GM12878 (cell line): Measurements from ENCODE around the gene KMT2B. TPM values are rescaled to one million over a fixed set of nuclear protein-coding genes. Genes with fewer than 3 reads are reported as not detected.

ENCODE experiments used
- ATAC-seq: fragments of 200-7000 bp; cut with Tn5 transposase; 3 replicates; pipeline ENCODE4 v1.9.1; 2020; ENCODE audit warnings: mild to moderate bottlenecking, moderate library complexity
- BruUV-seq: library from RNA; stranded (reverse); fragments of 400-500 nt; replicated peaks from 2 replicates; lab custom pipeline; 2021; lab: Mats Ljungman, UMichigan
- CTCF ChIA-PET: fragments of 300-600 bp; sonication (Branson Sonifier 250); formaldehyde crosslinking; extraction: SDS; loops from one replicate; lab custom pipeline; 2021; ENCODE audit warnings: inconsistent platforms; lab: Yijun Ruan, JAX
- POLR2A ChIA-PET: fragments of 350-600 bp; formaldehyde crosslinking; extraction: SDS; loops from one replicate; lab custom pipeline; 2021; ENCODE audit warnings: inconsistent platforms; lab: Charles Lee
- RAD21 ChIA-PET: fragments of 300-600 bp; sonication (Branson Sonifier 250); formaldehyde crosslinking; loops from one replicate; lab custom pipeline; 2023; ENCODE audit warnings: antibody characterized with exemption; ENCODE audit not compliant: unreplicated experiment; lab: Charles Lee
- SMC1A ChIA-PET: fragments of 300-600 bp; sonication (Branson Sonifier 250); formaldehyde crosslinking; loops from one replicate; lab custom pipeline; 2023; ENCODE audit not compliant: unreplicated experiment, uncharacterized antibody; lab: Charles Lee
- DNase-seq: peaks from one replicate; pipeline ENCODE4 v3.0.0-alpha.2; 2011; ENCODE audit warnings: low read depth, low spot score
- FAIRE-seq: peaks from 3 replicates; lab custom pipeline; 2011; peaks lifted over from hg19 to GRCh38; lab: Jason Lieb, UNC
- H2AFZ ChIP-seq: 2 replicates; pipeline ENCODE4 v1.6.0; 2011; ENCODE audit warnings: low read depth, low read length, control low read depth; ENCODE audit not compliant: control insufficient read depth
- H3K27ac ChIP-seq: 2 replicates; pipeline ENCODE4 v1.5.1; 2011; ENCODE audit warnings: control low read depth; ENCODE audit not compliant: control insufficient read depth, insufficient read depth
- H3K27me3 ChIP-seq, 2 experiments: replicated peaks in 1 of 2; 2 replicates each; pipeline versions ENCODE4 v1.6.0 to v1.6.1; 2011; ENCODE audit warnings: low read length in 1 of 2; ENCODE audit not compliant: control insufficient read depth in 2 of 2, insufficient read depth in 2 of 2
- H3K36me3 ChIP-seq, 2 experiments: 2 replicates each; pipeline ENCODE4 v1.5.1; 2011; ENCODE audit warnings: low read length in 1 of 2; ENCODE audit not compliant: control insufficient read depth in 2 of 2, insufficient read depth in 2 of 2
- H3K4me1 ChIP-seq: 2 replicates; pipeline ENCODE4 v1.6.1; 2011; ENCODE audit warnings: mild to moderate bottlenecking, low read length, moderate library complexity, mixed read lengths; ENCODE audit not compliant: control insufficient read depth, insufficient read depth
- H3K4me2 ChIP-seq: 2 replicates; pipeline ENCODE4 v1.6.0; 2011; ENCODE audit warnings: control low read depth; ENCODE audit not compliant: control insufficient read depth, insufficient read depth
- H3K4me3 ChIP-seq: fragments of 200-600 bp; sonication (generic); 2 replicates; pipeline ENCODE4 v1.5.1; 2016
- H3K79me2 ChIP-seq: 2 replicates; pipeline ENCODE4 v1.6.0; 2011; ENCODE audit warnings: low read length; ENCODE audit not compliant: control insufficient read depth, insufficient read depth
- H3K9ac ChIP-seq: 2 replicates; pipeline ENCODE4 v1.8.0; 2011; ENCODE audit warnings: low read length, control low read depth, mixed read lengths; ENCODE audit not compliant: control insufficient read depth, insufficient read depth
- H3K9me3 ChIP-seq: replicated peaks from 3 replicates; pipeline ENCODE4 v1.5.1; 2011; ENCODE audit warnings: mild to moderate bottlenecking, low read length; ENCODE audit not compliant: control insufficient read depth, insufficient read depth
- H4K20me1 ChIP-seq: 2 replicates; pipeline ENCODE4 v1.6.0; 2011; ENCODE audit not compliant: control insufficient read depth, insufficient read depth
- CHD1 ChIP-seq: IDR thresholded peaks from 2 replicates; pipeline ENCODE4 v1.6.1; 2012; ENCODE audit warnings: low read depth, low read length, improper control_type of control experiment
- HDAC6 ChIP-seq: fragments of 200-600 bp; sonication (generic); IDR thresholded peaks from one replicate; pipeline ENCODE4 v1.8.0; 2017; ENCODE audit warnings: antibody characterized with exemption; ENCODE audit not compliant: unreplicated experiment
- KLF5 ChIP-seq: fragments of 450-650 bp; IDR thresholded peaks from 2 replicates; pipeline ENCODE4 v1.6.1; 2014; ENCODE audit warnings: mild to moderate bottlenecking; ENCODE audit not compliant: partially characterized antibody
- MYC ChIP-seq: IDR thresholded peaks from 2 replicates; pipeline ENCODE4 v1.6.1; 2011; ENCODE audit warnings: mild to moderate bottlenecking, low read length, moderate library complexity, inconsistent platforms; ENCODE audit not compliant: insufficient read depth, insufficient replicate concordance, insufficient read length, severe bottlenecking
- NFXL1 ChIP-seq: fragments of 450-650 bp; IDR thresholded peaks from 2 replicates; pipeline ENCODE4 v1.6.1; 2017; ENCODE audit warnings: antibody characterized with exemption, mild to moderate bottlenecking, borderline replicate concordance
- NR2F1 ChIP-seq: fragments of 450-650 bp; conservative IDR thresholded peaks from 2 replicates; pipeline ENCODE4 v1.6.1; 2017; ENCODE audit warnings: mild to moderate bottlenecking
- POLR2A ChIP-seq: IDR thresholded peaks from 2 replicates; pipeline ENCODE4 v1.6.1; 2011; ENCODE audit warnings: low read depth, mild to moderate bottlenecking, low read length
- WGBS: methylation state at CpG from one replicate; pipeline ENCODE4 v1.1.6; 2016; ENCODE audit warnings: low lambda C conversion rate; ENCODE audit not compliant: insufficient replicate concordance, insufficient coverage; ENCODE audit errors: missing lambda C conversion rate; 5-methylcytosine and 5-hydroxymethylcytosine counted together
- in situ Hi-C: fragments of 300-500 bp; cut with MboI; formaldehyde crosslinking; loops from 9 replicates; pipeline ENCODE4 v1.14.3; 2018; ENCODE audit warnings: mixed read lengths
- intact Hi-C: fragments of 100-400 bp; cut with micrococcal nuclease; formaldehyde crosslinking; loops from one replicate; pipeline ENCODE4 v1.14.2; 2022; ENCODE audit not compliant: unreplicated experiment
- polyA plus RNA-seq, 11 experiments: library from polyadenylated mRNA; depleted of rRNA in 4 of 11; unstranded in 6 of 11; stranded (reverse) in 5 of 11; fragments of >200 nt; fragmentation: Nextera tagmentation in 4 of 11; fragmentation: Illumina TruSeq in 1 of 11; extraction: Ambion mirVana in 4 of 11; extraction: Trizol in 1 of 11; gene quantifications; 1 replicate in 1 of 11; 2 replicates in 10 of 11; pipeline versions ENCODE4 v1.2.1 to v1.2.3, GENCODE V29; 2011 to 2016; ENCODE audit warnings: inconsistent platforms in 2 of 11, missing spikeins in 2 of 11, low read depth in 1 of 11
- total RNA-seq, 4 experiments: library from RNA; depleted of rRNA in 3 of 4; stranded (reverse); fragments of >200 nt in 3 of 4; fragmentation: Illumina TruSeq in 1 of 4; extraction: Trizol in 1 of 4; gene quantifications; 2 replicates each; pipeline versions ENCODE4 v1.2.1 to v1.2.3, GENCODE V29; 2013 to 2021
- TF ChIP-seq, protein P1 (sequence below): fragments of 450-650 bp; conservative IDR thresholded peaks from 2 replicates; pipeline ENCODE4 v1.6.1; 2017; ENCODE audit warnings: mild to moderate bottlenecking, moderate library complexity

KMT2B gene
- total and polyA plus RNA-seq, 10 of the 15 experiments (the other 5 are each of a cell fraction or from before 2014, with no cell fraction given), result 0.71 to 35.6 (median 6.0) TPM

GRCh38 chr19:35733180-35734125 is 15.7 kb downstream of the KMT2B start:
- WGBS, result 83% methylated on average over 23 of the region's 35 CpGs
- ATAC-seq (no peak), DNase-seq (no peak), FAIRE-seq (no peak)
- Histone ChIP-seq H2AFZ (no peak overlapping the region), H3K4me3 (no peak overlapping the region), H3K27me3 (no peaks in the 10 kb centered on the region), H3K27ac (no peak overlapping the region), H4K20me1 (no peaks in the 10 kb centered on the region), H3K36me3 (peaks cover 16 to 49% of the 10 kb centered on the region in 2 experiments; a peak in 3 of 4 replicates), H3K4me1 (no peaks in the 10 kb centered on the region), H3K9me3 (no peaks in the 10 kb centered on the region), H3K4me2 (no peak overlapping the region), H3K79me2 (no peaks in the 10 kb centered on the region), H3K9ac (no peak overlapping the region)
- in situ Hi-C loops (no loop called here), intact Hi-C loops (no loop called here)
- ChIA-PET RAD21 (no interaction called here), POLR2A (no interaction called here), SMC1A (no interaction called here), CTCF (no interaction called here)
- TF ChIP-seq NFXL1 (no peak), POLR2A (peak; percentile 57), MYC (no peak), HDAC6 (no peak), NR2F1 (no peak), CHD1 (no peak), KLF5 (no peak)
- TF ChIP-seq, protein P1, sequence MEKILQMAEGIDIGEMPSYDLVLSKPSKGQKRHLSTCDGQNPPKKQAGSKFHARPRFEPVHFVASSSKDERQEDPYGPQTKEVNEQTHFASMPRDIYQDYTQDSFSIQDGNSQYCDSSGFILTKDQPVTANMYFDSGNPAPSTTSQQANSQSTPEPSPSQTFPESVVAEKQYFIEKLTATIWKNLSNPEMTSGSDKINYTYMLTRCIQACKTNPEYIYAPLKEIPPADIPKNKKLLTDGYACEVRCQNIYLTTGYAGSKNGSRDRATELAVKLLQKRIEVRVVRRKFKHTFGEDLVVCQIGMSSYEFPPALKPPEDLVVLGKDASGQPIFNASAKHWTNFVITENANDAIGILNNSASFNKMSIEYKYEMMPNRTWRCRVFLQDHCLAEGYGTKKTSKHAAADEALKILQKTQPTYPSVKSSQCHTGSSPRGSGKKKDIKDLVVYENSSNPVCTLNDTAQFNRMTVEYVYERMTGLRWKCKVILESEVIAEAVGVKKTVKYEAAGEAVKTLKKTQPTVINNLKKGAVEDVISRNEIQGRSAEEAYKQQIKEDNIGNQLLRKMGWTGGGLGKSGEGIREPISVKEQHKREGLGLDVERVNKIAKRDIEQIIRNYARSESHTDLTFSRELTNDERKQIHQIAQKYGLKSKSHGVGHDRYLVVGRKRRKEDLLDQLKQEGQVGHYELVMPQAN, result no peak
- BruUV-seq, result no TSS peak
